GM19397 (cell line): ENCODE measurements around the gene CAD.
"Not testable (repeated sequence)": the region's sequence is repeated elsewhere in the genome, so short reads cannot be mapped to it uniquely, and the experiment has no call there.

Experiments
- ATAC-seq: cut with Tn5 transposase; IDR thresholded peaks from one replicate; pipeline ENCODE4 v1.9.1; 2021; ENCODE audit warnings: mild to moderate bottlenecking, moderate library complexity; ENCODE audit not compliant: unreplicated experiment

CAD gene

GRCh38 chr2:27198068-27198467, 19.1 kb upstream of the CAD start:
- ATAC-seq, result not testable (repeated sequence)

DNA sequence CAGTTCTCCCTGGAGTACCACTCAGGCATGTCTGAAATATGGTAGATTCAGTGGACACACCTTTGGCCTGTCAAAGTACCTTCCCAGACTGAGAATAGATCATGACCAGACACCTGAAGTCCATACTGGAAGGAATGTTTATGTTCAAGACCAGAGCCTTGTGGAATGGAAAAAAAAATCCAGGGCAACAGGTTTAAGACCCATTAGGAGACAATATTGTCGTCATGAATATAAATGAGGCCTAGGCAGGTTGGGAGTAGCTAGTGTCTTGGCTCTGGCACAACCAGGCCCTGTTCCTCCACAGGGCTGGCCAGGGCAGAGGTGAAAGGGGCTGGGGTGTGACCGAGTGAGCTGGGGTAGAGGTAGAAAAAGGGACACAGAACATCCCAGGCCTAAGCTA, 18.5 kb upstream of the CAD start:
- ATAC-seq, result no peak

- no peak for ATAC-seq
Observed at GRCh38 chr2:27199241-27199640, 17.9 kb upstream of the CAD start.

- no peak for ATAC-seq
Observed at GRCh38 chr2:27201675-27202074, 15.5 kb upstream of the CAD start.

DNA sequence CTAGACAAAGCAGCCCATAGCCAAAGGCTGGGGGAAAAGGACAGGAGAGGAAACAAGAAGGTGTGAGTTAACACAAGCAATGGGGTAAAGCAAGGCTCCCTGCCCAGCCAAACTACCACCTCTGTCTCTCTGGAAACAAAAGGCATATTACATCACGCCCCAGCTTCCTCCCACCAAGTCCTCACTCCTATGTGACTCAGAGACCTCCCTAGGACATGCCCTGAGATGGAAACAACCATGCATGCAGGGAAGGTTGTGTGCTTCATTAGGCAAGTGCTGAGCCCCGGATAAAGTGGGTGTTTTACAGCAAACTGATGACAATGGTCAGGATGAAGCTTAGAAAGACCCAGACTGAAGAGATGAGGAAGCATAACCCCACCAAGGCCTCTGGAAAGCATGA, 14.3 kb upstream of the CAD start:
- no peak for ATAC-seq

DNA sequence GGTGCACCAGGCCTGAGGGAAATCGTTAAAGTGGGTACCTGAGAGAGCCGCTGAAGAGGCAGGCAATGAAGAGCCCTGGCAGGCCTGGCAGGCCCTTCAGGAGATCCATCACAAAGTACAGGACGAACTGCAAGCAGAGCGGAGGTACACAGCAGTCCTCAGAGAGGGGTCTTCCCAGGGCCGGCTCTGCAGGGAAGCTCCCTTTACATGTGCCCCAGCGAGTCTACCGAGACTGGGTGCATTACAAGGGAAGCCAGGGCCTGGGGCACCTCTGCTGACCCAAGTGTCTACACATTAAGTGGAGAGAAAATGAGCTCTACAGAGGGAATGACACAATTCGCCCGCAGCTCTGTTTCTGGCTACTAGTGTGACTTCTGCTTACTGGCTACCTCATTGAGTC, 13.4 kb upstream of the CAD start:
- no peak for ATAC-seq

- no peak for ATAC-seq
Observed at GRCh38 chr2:27204566-27204965, 12.6 kb upstream of the CAD start.

DNA sequence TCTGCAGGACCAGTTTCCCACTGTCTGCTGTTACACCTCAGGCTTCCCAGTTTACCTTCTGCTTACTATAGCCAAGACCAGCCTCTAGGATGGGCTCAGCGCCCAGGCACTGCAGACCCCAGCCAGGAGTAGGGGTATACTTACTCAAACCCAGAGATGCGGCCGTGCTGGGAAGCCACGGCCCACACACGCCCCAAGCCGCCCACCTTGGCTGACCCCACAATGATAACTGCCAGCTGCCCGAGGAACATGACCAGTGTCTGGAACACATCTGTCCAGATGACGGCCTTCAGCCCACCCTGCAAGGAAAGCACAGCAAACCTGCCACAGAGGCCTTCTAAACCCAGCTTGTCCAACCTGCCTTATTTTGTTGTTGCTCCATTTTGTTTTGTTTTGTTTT, 12.0 kb upstream of the CAD start:
- no peak for ATAC-seq

DNA sequence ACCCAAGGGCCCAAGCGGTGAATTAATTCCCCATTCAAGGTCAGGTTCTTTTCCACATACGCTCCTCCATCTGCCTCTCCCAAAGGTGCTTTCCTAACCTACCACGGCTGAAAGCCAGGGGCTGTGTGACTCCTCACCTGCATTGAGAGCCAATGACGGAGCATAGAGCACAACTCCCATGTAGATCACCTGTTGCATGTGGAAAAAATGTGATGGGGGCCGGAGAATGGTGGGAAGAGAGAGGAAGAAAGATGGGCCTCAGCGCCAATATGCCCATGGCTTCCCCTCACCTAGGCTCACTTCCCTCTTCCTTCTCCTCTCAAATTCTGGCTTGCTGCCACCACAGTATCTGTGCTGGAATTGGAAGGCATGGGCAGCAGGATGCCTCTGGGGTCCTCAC, 10.8 kb upstream of the CAD start:
- ATAC-seq, result no peak

DNA sequence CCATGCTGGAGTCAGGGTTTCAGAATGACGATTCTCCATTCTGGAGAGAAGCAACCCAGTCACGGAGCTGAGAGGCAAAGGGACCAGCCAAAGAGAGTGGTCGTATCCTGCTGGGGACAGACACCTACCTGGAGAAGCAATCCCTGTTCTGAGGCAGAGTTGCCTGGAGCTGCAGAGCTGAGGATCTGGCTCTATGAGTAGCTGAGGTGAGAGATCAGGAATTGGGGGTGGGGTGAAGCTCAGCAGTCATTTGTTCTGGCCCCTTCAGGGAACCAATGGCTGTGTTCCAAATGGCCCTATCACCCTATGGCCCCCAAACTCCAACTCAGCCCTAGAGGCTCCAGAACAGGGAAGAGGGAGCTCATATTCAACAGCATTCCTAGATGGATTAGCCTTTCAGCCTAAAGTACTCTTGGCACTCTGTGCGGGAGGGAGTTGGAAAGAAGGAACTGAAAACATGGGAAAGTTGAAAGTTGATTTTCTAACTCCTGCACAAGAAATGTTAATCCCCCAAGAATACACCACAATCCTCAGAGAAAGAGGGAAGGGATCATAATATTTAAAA, 8.6 kb upstream of the CAD start:
- ATAC-seq, result no peak

GRCh38 chr2:27209621-27210401, 7.4 kb upstream of the CAD start:
- ATAC-seq, result no peak

DNA sequence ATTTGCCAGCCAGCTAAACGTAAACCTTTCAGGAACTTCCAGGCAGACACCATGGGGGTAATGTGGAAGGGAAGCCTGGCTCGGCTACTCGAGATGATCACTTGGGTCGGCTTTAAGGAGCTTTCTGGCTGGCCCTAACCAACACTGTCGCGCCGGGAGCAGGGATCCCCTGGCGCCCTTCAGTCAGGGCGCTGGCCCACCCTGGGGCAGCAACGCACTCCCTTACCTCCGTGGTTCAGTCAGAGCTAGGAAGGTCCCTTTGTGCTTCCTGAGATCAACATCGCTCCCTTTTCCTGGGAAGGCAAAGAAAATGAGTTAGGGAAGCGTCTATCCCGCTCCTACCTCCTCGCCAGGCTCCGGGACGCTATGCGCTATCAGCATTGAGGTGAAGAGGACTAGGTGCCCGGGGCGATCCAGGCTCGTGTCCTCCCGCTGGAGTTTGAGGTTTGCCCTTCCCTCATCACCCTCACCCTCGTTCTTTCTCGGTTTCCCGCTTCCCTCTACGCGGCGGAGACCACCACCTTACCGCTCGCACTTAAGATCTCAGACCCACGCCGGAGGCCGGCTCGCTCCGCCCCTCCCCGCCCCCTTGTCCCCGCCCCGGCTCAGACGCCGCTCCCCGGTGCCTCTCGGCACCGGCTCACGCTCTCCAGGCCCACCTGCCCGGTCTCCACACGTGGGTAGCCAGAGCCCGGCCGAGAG, 5.8 kb upstream of the CAD start:
- ATAC-seq, result no peak

DNA sequence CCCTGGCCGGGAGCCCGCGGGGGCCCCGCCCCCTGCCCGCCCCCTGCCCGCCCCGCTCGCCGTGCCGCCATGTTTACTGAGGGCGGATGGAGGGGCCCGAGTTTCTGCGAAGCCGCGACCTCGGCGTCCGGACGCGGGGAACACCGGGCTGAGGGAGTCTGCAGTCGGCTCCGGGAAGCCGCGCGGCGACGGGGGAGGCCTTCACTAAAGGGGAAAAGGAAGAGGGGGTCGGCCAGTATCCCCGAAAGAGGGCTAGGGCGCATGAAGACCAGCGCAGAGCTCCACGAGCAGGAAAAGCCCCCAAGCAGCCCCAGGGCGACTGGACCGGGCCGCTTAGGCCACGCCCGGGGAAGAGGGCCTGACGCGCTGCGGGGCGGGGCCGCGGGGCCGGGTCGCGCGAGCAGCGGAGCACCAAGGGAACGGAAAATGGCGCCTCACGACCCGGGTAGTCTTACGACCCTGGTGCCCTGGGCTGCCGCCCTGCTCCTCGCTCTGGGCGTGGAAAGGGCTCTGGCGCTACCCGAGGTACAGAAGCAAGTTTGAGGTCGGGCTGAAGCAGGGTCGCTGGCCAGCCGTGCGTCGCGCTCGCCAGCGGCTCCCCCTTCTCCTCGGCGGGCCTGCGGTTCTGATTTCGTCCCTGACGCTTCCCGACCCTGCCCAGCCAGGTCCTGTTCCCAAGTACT, 5.1 kb upstream of the CAD start, which contains the start of the genes ATRAID and SLC5A6:
ATRAID (plus strand) TSS at position 99 of the 683 bp plus-strand sequence; CDS start at position 427, 328 bp downstream.
SLC5A6 (minus strand) TSS at position 326 of the 683 bp plus-strand sequence. CDS start 4,618 bp downstream, outside the sequence.
- peak; percentile 90 for ATAC-seq

DNA sequence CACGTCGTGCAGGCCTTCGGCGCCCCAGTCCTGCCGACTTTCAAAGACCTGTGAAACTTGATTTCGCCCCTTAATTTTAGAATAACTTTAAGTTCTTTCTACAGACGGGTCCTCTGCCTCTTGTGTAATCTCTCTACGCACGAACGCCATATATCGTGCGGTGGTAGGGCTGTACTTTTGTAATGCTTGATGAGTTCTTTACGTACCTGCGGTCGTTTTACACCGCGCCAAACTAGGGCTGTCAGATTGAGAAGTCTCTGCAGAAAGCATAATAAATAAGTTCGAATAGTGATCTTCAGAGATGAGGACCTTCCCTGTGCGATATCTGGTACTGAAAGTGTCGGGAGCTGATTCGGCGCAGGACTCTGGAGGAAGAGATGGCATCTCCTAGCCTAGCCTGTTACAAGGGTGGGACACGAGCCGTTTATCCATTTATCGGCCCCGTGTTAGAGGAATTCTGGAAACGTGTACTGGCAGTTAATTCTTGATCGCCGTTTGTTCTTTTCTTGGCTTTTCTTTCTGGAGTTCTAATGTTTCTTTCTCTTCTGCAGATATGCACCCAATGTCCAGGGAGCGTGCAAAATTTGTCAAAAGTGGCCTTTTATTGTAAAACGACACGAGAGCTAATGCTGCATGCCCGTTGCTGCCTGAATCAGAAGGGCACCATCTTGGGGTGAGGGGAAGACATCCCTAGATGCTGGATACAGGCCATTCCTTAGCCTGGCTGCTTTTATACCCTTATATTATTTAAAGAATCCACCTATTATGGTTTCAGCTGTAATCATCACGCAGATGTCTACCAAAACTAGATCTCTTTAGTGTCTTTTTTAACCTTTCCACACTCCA, 4.3 kb upstream of the CAD start:
- ATAC-seq, result peak; percentile 2

DNA sequence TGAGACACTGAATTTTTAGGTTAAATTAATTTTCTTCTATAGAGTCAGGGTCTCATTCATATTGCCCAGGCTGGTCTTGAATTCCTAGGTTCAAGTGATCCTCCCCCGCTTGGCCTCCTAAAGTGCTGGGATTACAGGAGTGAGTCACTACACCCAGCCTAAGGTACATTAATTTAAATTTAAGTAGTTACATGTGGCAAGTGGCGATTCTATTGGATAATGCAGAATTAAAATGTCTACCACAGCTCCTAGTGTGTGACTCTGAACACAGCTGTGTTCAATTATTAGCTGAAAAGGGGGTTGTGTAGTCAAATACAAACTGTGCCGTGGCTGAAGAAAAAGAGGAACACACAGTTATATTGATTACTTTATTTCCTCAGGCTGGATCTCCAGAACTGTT, 2.2 kb upstream of the CAD start:
- no peak for ATAC-seq

DNA sequence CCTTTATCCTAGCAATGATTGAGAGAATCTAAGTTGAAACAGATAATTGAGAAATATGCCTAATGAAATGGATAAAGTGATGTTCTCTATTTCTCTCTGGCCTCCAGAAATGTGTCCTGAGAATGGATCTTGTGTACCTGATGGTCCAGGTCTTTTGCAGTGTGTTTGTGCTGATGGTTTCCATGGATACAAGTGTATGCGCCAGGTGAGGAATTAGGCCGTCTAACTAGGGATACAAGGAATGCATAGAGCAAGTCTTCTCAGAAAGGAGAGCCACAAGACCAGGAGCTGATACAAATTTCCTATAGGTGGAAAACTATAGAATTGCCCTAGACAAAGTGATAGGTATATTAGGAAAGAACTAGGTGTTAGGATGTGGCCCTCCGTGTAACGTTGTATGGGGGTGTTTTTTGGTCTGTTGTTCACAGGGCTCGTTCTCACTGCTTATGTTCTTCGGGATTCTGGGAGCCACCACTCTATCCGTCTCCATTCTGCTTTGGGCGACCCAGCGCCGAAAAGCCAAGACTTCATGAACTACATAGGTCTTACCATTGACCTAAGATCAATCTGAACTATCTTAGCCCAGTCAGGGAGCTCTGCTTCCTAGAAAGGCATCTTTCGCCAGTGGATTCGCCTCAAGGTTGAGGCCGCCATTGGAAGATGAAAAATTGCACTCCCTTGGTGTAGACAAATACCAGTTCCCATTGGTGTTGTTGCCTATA, 592 bp upstream of the CAD start:
- no peak for ATAC-seq

GRCh38 chr2:27218614-27219013, 1.4 kb downstream of the CAD start:
- ATAC-seq, result no peak

DNA sequence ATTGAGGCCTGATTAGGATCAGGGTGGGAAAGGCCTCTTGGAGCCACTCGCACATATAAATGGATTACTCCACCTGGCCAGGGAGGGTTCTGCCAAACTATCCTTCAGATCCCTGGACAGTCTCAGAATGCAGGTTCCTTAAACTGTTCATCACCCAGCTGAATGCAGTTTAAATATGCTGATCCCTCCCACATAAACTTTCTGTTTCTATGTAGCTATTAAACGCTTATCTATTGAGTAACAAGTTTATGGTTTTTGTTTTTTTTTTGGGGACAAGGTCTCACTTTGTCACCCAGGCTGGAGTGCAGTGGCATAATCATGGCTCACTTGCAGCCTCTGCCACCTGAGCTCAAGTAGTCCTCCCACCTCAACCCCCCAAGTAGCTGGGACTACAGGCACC, 1.9 kb downstream of the CAD start:
- no peak for ATAC-seq

GRCh38 chr2:27220091-27220490, 2.9 kb downstream of the CAD start:
- no peak for ATAC-seq

GRCh38 chr2:27221166-27221565, 4.0 kb downstream of the CAD start:
- no peak for ATAC-seq
